ENCODE data around the gene KRTAP10-3. TPM values are rescaled to one million over a fixed set of nuclear protein-coding genes. Genes with fewer than 3 reads are reported as not detected.

KRTAP10-3 gene
- total and polyA plus RNA-seq, 2 of the 13 experiments (the other 11 are each of a cell fraction or from before 2014, with no cell fraction given): not detected

GRCh38 chr21:44514746-44515358, 43.7 kb downstream of the KRTAP10-3 start (continued):
- no peak for TF ChIP-seq SAFB2 (CRISPR knock-in tag; IDR thresholded peaks at IDR 0.05; ENCODE audit: borderline replicate concordance, low read depth)
- TF ChIP-seq ZNF251 (CRISPR knock-in tag; IDR thresholded peaks at IDR 0.05): no peak
- no peak for TF ChIP-seq ZNF280D (CRISPR knock-in tag; IDR thresholded peaks at IDR 0.05)
- TF ChIP-seq ZNF607 (CRISPR knock-in tag; IDR thresholded peaks at IDR 0.05; ENCODE audit: borderline replicate concordance): no peak
- peak; percentile 70 for TF ChIP-seq CEBPG (CRISPR knock-in tag; IDR thresholded peaks at IDR 0.05)
- no peak for TF ChIP-seq ZFP36 (IDR thresholded peaks at IDR 0.05; ENCODE audit: borderline replicate concordance, low read depth, low read length, partially characterized antibody)
- 0 out of 2 replicates have a peak, but pooled peaks have one; percentile 17 for TF ChIP-seq NR2C2 (CRISPR knock-in tag; IDR thresholded peaks at IDR 0.05; ENCODE audit: borderline replicate concordance)
- TF ChIP-seq RAD51 (IDR thresholded peaks at IDR 0.05; ENCODE audit: borderline replicate concordance): no peak
- TF ChIP-seq JDP2 (CRISPR knock-in tag; IDR thresholded peaks at IDR 0.05; ENCODE audit: borderline replicate concordance): no peak
- TF ChIP-seq THAP7 (CRISPR knock-in tag; IDR thresholded peaks at IDR 0.05): no peak
